Muscle of back (tissue), 11 donors: ENCODE measurements around the gene GAS1. TPM values are rescaled to one million over a fixed set of nuclear protein-coding genes. Genes with fewer than 3 reads are reported as not detected.

Experiments
- DNase-seq, 3 donors: peaks; one replicate each; pipeline versions ENCODE4 v3.0.0 to v3.0.0-alpha.2; 2013
- polyA plus RNA-seq, 10 donors: library from polyadenylated mRNA; unstranded; fragments of 120-200 nt; gene quantifications; one replicate each; pipeline ENCODE4 v1.2.1, GENCODE V29; 2013; ENCODE audit not compliant: insufficient read length in 10 of 10

Gene GAS1
- polyA plus RNA-seq, 10 donors: 67.5 to 129 (median 89.4) TPM

DNA sequence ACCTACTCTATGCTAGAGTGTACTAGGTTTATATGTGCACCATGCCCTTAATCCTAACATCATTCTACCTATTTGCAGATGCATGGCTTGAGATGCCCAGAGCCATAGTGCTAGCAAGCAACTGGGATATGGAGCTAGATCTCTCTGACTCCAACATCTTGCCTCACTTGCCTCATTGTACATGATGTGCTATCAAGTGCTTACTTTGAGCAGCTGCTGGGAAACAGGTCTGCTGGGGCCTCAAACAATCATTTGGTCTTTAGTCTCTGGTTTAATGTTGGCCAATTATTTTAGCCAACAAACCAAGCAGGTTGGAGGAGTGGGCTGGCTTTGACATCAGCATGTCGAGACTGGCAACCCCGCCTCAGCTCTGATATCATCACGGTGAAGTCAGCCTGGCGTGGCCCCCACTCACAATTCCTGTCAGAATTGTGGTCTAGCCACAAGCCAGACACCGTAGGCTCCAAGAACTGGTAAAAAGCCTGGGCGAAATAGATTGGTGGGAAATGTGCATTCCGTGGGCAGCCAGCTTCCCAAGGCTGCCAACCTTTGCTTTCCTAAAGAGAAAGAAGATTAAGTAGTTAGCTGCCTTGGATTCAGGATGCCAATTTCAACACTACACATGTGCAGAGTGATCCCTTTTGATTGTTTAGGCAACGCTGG lies 21.1 kb upstream of the GAS1 start:
- peak in 1 of 3 donors; percentile 3 for DNase-seq

- DNase-seq: peak in 1 of 3 donors; percentile 46
Observed at GRCh38 chr9:86966852-86967511, 19.7 kb upstream of the GAS1 start.

- peak; percentile 65 to 91 (median 84) for DNase-seq
Observed at GRCh38 chr9:86965636-86966395, 18.5 kb upstream of the GAS1 start.

GRCh38 chr9:86962692-86963091 lies 15.4 kb upstream of the GAS1 start:
- no peak for DNase-seq

- DNase-seq: no peak
Observed at GRCh38 chr9:86960938-86961337, 13.6 kb upstream of the GAS1 start.

- DNase-seq: no peak
Observed at GRCh38 chr9:86958203-86958602, 10.9 kb upstream of the GAS1 start.

- peak in 1 of 3 donors; percentile 47 for DNase-seq
Observed at GRCh38 chr9:86955561-86955960, 8.3 kb upstream of the GAS1 start.

DNA sequence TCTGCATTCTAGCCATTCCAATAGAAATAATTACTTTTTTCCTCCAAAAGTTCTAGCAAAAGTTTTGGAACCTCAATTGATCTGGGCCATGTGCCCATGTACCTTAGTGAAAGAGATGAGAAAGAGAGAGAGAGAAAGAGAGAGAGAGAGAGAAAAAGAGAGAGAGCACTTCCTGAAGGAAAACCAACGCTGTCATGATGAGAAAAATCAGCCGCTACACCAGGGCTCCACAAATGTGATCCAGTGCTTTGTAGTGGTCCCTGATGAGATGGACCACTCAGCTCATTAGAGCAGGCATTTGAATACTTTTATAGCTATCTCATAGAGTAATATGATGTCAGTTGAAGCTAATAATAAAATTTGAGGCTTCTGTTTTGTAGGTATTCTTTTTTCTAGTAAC lies 7.7 kb upstream of the GAS1 start:
- no peak for DNase-seq

GRCh38 chr9:86953181-86953580 lies 5.9 kb upstream of the GAS1 start:
- no peak for DNase-seq

- peak; percentile 86 to 98 (median 94) for DNase-seq
Observed at GRCh38 chr9:86948074-86948929, 996 bp upstream of the GAS1 start.

DNA sequence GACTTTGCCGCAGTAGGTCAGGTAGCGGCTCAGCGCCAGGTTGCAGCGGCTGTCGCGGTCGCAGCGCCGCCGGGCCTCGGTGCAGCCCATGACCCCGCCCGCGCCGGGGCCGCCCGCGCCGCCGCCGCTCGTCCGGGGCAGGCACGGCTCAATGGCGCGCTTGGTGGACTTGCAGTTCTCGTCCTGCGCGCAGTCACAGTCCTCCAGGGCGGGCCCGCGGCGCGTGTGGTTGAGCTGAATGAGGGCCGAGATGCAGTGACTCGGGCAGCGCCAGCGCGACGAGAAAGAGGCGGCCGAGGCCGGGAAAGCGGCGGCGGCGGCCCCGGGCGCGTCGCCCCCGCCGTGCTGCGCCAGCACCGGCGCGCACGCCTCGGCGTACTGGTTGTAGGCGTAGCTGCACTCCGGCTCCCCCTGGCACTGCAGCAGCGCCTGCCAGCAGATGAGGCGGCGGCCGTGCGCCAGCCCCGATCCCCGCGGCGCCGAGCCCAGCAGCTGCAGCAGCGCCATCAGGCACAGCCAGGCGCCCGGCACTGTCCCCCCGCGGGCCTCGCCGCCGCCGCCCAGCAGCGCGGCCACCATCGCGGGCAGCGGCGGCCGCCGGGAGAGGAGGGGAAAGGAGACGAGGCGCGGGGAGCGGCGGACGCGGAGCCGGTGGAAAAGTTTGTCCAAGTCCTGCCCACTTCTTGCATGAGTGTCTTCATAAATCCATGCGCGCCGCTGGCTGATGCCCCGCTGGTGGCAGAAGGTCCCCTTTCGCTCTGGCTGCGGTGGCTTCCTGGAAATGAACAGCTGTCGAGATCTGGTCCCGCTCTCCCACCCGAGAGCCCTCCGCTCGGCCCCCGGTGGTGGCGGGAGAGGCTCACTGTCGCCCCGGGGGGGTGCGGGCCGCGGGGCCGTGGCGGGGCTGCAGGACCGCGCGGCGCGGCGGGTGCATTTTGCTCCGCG lies 833 bp downstream of the GAS1 start:
- peak; percentile 64 to 88 (median 67) for DNase-seq

GRCh38 chr9:86945728-86946200 lies 1.5 kb downstream of the GAS1 start:
- peak in 2 of 3 donors; percentile 40 to 80 for DNase-seq

GRCh38 chr9:86944796-86945727 lies 2.2 kb downstream of the GAS1 start:
- DNase-seq: peak in 1 of 3 donors; percentile 69

DNA sequence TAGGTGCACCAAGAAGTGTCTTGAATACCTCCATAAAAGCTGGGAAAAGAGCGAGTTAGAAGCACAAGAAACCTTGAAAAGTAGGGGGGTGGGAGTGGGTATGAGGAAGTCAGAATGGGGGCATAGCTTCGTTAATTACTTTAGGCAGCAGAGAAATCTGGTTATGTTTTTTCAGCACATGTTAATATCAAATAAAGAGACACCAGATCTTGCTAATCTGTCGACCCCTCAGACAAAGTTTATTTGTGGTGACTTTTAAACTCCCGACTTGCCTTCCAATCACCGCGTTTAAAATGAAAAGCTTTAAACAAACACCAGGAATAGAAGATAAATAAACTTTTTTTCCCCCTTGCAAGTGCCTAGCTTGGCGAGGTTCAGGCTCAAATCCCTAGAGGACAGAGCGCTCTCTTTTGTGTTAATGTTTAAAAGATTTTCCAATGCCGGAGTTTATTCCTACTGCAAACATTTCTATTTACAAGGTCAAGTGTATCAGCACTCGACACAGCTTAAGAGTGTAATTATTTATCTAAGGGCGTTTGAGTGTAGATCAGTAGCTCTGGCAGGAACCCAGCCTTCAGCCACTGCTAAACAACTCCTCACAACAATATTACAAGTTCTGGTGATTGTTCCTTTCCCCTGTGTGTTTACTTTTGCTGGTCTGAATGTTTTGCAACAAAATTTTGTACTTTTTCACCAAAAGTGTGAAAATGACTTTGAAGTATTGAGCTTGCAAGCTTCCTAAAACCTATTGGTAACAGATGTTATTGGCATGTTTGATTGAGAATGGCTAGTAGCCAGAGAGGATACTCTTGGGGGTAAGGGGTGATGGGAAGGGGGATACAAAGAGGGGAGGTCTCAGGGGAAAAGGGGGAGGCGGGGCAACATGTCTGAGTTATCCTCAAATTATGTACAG lies 3.8 kb downstream of the GAS1 start:
- DNase-seq: peak in 2 of 3 donors; percentile 72 to 89

- DNase-seq: peak in 2 of 3 donors; percentile 52 to 81
Observed at GRCh38 chr9:86942281-86943200, 4.8 kb downstream of the GAS1 start.

- no peak for DNase-seq
Observed at GRCh38 chr9:86941197-86941596, 6.1 kb downstream of the GAS1 start.

DNA sequence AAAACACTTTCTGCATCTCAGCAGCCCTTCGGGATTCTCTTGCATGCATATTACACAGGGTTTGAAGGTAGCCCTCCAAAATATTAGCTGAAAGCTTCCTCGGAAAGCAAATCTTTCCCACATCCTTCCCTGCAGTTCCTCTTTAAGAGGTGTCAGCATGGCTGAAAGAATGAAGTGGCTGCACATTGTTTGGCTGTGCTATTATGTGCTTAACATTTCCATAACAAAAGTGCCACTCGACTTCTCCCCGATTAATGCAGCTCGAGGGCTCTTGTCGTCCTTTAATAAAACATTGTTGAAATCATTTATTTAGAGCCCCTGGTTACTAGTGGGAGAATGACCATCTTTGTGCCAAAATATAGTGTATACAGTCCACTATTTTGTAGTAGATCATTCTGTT lies 6.5 kb downstream of the GAS1 start:
- no peak for DNase-seq
